A673 (cell line): Measurements from ENCODE around the gene PSMD8.

Experiments
- EZH2 ChIP-seq: fragments of 200-600 bp; sonication (generic); IDR thresholded peaks from 2 replicates; pipeline ENCODE4 v1.6.1; 2017; ENCODE audit warnings: borderline replicate concordance, low read depth, mild to moderate bottlenecking, mixed read lengths, antibody characterized with exemption, low read length; ENCODE audit not compliant: poor library complexity, severe bottlenecking
- TF ChIP-seq, protein P1 (sequence below): fragments of 300-800, 200-600 bp; sonication (generic); conservative IDR thresholded peaks from 2 replicates; pipeline ENCODE4 v1.5.1; 2017; ENCODE audit warnings: low read depth, mild to moderate bottlenecking, antibody characterized with exemption, low read length, moderate library complexity, mixed read lengths

DNA sequence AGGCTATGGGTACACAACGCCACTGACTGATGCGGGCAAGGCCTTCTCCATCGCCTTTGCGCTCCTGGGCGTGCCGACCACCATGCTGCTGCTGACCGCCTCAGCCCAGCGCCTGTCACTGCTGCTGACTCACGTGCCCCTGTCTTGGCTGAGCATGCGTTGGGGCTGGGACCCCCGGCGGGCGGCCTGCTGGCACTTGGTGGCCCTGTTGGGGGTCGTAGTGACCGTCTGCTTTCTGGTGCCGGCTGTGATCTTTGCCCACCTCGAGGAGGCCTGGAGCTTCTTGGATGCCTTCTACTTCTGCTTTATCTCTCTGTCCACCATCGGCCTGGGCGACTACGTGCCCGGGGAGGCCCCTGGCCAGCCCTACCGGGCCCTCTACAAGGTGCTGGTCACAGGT is 47.8 kb upstream of the PSMD8 start:
- TF ChIP-seq, protein P1, sequence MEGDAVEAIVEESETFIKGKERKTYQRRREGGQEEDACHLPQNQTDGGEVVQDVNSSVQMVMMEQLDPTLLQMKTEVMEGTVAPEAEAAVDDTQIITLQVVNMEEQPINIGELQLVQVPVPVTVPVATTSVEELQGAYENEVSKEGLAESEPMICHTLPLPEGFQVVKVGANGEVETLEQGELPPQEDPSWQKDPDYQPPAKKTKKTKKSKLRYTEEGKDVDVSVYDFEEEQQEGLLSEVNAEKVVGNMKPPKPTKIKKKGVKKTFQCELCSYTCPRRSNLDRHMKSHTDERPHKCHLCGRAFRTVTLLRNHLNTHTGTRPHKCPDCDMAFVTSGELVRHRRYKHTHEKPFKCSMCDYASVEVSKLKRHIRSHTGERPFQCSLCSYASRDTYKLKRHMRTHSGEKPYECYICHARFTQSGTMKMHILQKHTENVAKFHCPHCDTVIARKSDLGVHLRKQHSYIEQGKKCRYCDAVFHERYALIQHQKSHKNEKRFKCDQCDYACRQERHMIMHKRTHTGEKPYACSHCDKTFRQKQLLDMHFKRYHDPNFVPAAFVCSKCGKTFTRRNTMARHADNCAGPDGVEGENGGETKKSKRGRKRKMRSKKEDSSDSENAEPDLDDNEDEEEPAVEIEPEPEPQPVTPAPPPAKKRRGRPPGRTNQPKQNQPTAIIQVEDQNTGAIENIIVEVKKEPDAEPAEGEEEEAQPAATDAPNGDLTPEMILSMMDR: no peak
- TF ChIP-seq EZH2: no peak
